Stimulated activated naive CD8-positive, alpha-beta T cell treated with anti-CD3 and anti-CD28 coated beads, Interleukin-15, amount 100 ng/mL, for 72 hours (primary cell): ENCODE results near the gene GIN1.
A peak's percentile ranks its signal among the peaks of the same experiment; 100 is the strongest.
"Not testable (repeated sequence)": the region's sequence is repeated elsewhere in the genome, so short reads cannot be mapped to it uniquely, and the experiment has no call there.

Experiments used
- ATAC-seq: fragments of 150-1000 bp; cut with Tn5 transposase; 2 replicates; pipeline ENCODE4 v1.10.0; 2021; ENCODE audit warnings: mild to moderate bottlenecking, moderate library complexity
- DNase-seq, 2 donors: peaks; one replicate each; pipeline ENCODE4 v3.0.0; 2021 to 2022
- H3K27ac Mint-ChIP-seq, 2 donors: one replicate each; pipeline ENCODE4 v1.8.0; 2022; ENCODE audit warnings: mild to moderate bottlenecking in 2 of 2, mixed read lengths in 2 of 2, moderate library complexity in 2 of 2
- H3K27me3 Mint-ChIP-seq: one replicate; pipeline ENCODE4 v1.8.0; 2022; ENCODE audit warnings: mixed read lengths
- H3K4me1 Mint-ChIP-seq: one replicate; pipeline ENCODE4 v1.8.0; 2022; ENCODE audit warnings: mild to moderate bottlenecking, mixed read lengths
- H3K4me3 Mint-ChIP-seq, 2 donors: one replicate each; pipeline ENCODE4 v1.8.0; 2022; ENCODE audit warnings: mild to moderate bottlenecking in 2 of 2, mixed read lengths in 2 of 2, moderate library complexity in 1 of 2
- H3K9me3 Mint-ChIP-seq, 2 donors: one replicate each; pipeline ENCODE4 v1.8.0; 2022; ENCODE audit warnings: mixed read lengths in 2 of 2

The GIN1 gene, protein sequence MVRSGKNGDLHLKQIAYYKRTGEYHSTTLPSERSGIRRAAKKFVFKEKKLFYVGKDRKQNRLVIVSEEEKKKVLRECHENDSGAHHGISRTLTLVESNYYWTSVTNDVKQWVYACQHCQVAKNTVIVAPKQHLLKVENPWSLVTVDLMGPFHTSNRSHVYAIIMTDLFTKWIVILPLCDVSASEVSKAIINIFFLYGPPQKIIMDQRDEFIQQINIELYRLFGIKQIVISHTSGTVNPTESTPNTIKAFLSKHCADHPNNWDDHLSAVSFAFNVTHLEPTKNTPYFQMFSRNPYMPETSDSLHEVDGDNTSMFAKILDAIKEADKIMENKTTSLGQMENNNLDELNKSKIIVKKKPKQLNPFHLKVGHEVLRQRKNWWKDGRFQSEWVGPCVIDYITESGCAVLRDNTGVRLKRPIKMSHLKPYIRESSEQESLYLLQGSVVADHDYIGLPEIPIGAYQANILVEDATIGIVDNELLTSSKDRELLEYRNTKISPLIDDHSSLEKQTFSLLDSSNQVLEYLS

GRCh38 chr5:103119765-103120606 lies at the start of gene GIN1, which contains the start of gene PPIP5K2:
GIN1 (minus strand) TSS chr5:103120138; CDS start chr5:103108707, 11,431 bp downstream.
PPIP5K2 (plus strand) TSS chr5:103120301; CDS start chr5:103129590, 9,289 bp downstream.
- Mint-ChIP-seq H3K9me3 (no peaks in the 10 kb centered on the region), H3K4me1 (peaks cover 45% of the 10 kb centered on the region), H3K27me3 (no peaks in the 10 kb centered on the region), H3K27ac (peak within 1 kb of the TSS; percentile 98 to 99), H3K4me3 (peak within 1 kb of the TSS; percentile 92 to 93)
- DNase-seq: peak; percentile 94 to 98
- ATAC-seq: peak; percentile 94

DNA sequence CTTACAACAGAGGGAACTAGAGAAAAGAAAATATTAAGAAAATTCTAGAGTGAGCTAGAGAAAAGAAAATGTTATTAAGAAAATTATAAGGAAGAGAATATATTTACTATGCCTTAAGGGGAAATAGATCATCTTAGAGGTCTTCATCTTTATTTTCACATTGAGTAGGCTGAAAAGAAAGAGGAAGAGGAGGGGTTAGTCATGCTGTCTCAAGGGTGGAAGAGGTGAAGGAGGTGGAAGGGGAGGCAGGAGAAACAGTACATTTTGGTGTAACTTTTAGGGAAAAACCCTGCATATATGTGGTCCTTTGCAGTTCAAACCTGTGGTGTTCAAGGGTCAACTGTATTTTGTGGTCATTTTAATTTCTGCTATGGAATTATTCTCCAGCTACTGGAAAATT lies 46.8 kb upstream of the GIN1 start:
- no peaks in the 10 kb centered on the region for H3K27me3 Mint-ChIP-seq
- no peak overlapping the region for H3K4me3 Mint-ChIP-seq
- no peak overlapping the region for H3K27ac Mint-ChIP-seq
- no peaks in the 10 kb centered on the region for H3K4me1 Mint-ChIP-seq
- ATAC-seq (no peak), DNase-seq (no peak)
- H3K9me3 Mint-ChIP-seq: no peaks in the 10 kb centered on the region

DNA sequence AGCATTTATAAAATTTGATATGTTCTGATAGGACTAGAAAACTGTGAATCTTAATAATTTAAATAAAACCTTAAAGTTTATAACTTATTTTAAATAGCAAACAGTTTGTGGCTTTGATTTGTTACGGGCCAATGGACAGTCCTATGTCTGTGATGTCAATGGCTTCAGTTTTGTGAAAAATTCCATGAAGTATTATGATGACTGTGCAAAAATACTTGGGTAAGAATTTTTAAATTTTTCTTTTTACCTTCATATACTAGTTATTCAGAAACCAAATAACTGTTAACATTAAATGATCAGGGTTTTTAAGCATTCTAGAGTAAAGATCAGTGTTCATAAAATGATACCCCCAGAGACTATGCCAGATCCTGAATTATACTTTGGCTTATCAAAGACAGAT lies 31.2 kb upstream of the GIN1 start:
- H3K4me3 Mint-ChIP-seq: no peak overlapping the region

DNA sequence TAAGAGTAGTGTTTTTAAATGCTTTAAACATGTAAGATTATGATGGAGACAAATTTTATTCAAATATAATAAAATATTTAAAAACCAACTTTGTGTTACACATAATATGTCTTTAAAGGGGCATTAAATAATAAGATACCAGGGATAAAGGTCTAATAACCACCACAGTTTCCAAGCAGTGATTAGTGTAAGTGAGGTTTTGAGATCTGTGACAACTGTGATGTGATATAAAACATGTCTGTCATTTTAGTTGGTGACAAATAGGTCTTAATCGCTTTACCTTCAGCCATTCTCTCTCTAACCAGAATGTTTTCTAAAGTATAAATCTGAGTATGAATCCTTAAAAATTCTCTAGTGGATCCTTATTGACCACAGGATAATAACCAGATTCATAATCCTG lies 28.3 kb upstream of the GIN1 start:
- no peak for ATAC-seq
- Mint-ChIP-seq H3K27ac (no peak overlapping the region), H3K27me3 (no peaks in the 10 kb centered on the region), H3K4me1 (no peaks in the 10 kb centered on the region), H3K4me3 (no peak overlapping the region), H3K9me3 (no peaks in the 10 kb centered on the region)
- DNase-seq: no peak

More for the DNA sequence above, 31.2 kb upstream of the GIN1 start:
- no peaks in the 10 kb centered on the region for H3K27me3 Mint-ChIP-seq
- no peaks in the 10 kb centered on the region for H3K9me3 Mint-ChIP-seq
- no peak for DNase-seq
- no peak overlapping the region for H3K27ac Mint-ChIP-seq
- H3K4me1 Mint-ChIP-seq: no peaks in the 10 kb centered on the region
- no peak for ATAC-seq

DNA sequence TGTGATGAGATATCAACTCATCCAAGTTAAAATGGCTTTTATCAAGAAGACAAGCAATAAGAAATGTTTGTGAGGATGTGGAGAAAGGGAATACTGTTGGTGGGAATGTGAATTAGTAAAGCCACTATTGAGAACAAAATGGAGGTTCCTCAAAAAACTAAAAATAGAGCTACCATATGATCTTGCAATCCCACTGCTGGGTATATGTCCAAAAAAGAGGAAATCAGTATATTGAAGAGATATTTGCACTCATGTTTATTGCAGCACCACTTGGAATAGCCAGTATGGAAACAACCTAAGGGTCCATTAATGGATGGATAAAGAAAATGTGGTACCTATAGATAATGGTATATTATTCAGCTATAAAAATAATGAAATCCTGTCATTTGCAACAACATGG lies 25.3 kb upstream of the GIN1 start:
- no peak overlapping the region for H3K4me3 Mint-ChIP-seq
- H3K27ac Mint-ChIP-seq: no peak overlapping the region
- no peaks in the 10 kb centered on the region for H3K27me3 Mint-ChIP-seq

GRCh38 chr5:103142132-103142531 lies 22.2 kb upstream of the GIN1 start:
- H3K4me3 Mint-ChIP-seq, DNase-seq, H3K27ac Mint-ChIP-seq, H3K4me1 Mint-ChIP-seq, H3K9me3 Mint-ChIP-seq, H3K27me3 Mint-ChIP-seq, ATAC-seq: not testable (repeated sequence)

More for the DNA sequence above, 25.3 kb upstream of the GIN1 start:
- no peak for ATAC-seq
- no peaks in the 10 kb centered on the region for H3K4me1 Mint-ChIP-seq
- no peak for DNase-seq
- H3K9me3 Mint-ChIP-seq: no peaks in the 10 kb centered on the region

- DNase-seq (peak; percentile 71 to 74), ATAC-seq (peak; percentile 88)
- Mint-ChIP-seq H3K27ac (no peak overlapping the region), H3K4me1 (peaks cover 4% of the 10 kb centered on the region), H3K27me3 (no peaks in the 10 kb centered on the region), H3K4me3 (no peak overlapping the region), H3K9me3 (no peaks in the 10 kb centered on the region)
These were observed 19.4 kb upstream of the GIN1 start for GRCh38 chr5:103139264-103139865.

- DNase-seq: no peak
- Mint-ChIP-seq H3K9me3 (no peaks in the 10 kb centered on the region), H3K4me3 (no peak overlapping the region), H3K27ac (no peak overlapping the region), H3K27me3 (no peaks in the 10 kb centered on the region), H3K4me1 (peaks cover 6% of the 10 kb centered on the region)
- ATAC-seq: no peak
These were observed 18.3 kb upstream of the GIN1 start for GRCh38 chr5:103138202-103138690.

DNA sequence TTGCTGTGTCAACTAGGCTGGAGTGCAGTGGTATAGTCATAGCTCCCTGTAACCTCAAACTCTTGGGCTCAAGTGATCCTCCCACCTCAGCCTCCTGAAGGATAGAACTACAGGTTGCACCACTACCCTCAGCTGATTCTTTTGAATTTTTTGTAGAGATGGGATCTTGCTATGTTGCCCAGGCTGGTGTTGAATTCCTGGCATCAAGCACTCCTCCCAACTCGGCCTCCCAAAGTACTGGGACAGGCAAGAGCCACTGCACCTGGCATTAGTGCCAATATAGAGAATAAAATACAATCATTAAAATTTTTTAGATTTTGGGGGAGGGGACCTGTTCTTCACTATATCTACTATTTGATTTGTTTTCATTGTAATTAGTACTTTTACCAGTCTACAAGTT lies 15.5 kb upstream of the GIN1 start:
- no peaks in the 10 kb centered on the region for H3K9me3 Mint-ChIP-seq
- DNase-seq (no peak), ATAC-seq (no peak)
- no peaks in the 10 kb centered on the region for H3K27me3 Mint-ChIP-seq
- no peak overlapping the region for H3K4me3 Mint-ChIP-seq
- H3K4me1 Mint-ChIP-seq: peaks cover 11% of the 10 kb centered on the region
- H3K27ac Mint-ChIP-seq: no peak overlapping the region

DNA sequence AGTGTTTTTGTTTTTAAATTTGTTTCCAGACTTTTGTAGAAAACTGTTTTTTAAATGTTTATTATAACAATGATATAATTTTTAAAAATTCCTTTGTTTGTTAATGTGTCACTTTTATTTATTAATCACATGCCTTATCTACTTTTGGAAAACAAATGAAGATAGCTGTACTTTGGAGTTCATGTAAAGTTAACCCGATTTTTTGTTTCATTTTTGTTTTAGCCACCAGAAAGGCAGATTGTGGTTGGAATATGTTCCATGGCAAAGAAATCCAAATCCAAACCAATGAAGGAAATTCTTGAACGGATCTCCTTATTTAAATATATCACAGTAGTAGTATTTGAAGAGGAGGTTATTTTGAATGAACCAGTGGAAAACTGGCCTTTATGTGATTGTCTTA lies 13.3 kb upstream of the GIN1 start:
- Mint-ChIP-seq H3K9me3 (no peaks in the 10 kb centered on the region), H3K4me3 (no peak overlapping the region), H3K4me1 (peaks cover 11% of the 10 kb centered on the region), H3K27me3 (no peaks in the 10 kb centered on the region), H3K27ac (no peak overlapping the region)
- ATAC-seq: no peak
- no peak for DNase-seq

GRCh38 chr5:103132684-103133083 lies 12.7 kb upstream of the GIN1 start:
- H3K9me3 Mint-ChIP-seq: no peaks in the 10 kb centered on the region
- DNase-seq: no peak
- H3K4me3 Mint-ChIP-seq: no peak overlapping the region
- no peaks in the 10 kb centered on the region for H3K27me3 Mint-ChIP-seq
- peaks cover 12% of the 10 kb centered on the region for H3K4me1 Mint-ChIP-seq
- H3K27ac Mint-ChIP-seq: no peak overlapping the region
- ATAC-seq: peak; percentile 54

GRCh38 chr5:103128202-103128601 lies 8.3 kb upstream of the GIN1 start:
- no peaks in the 10 kb centered on the region for H3K27me3 Mint-ChIP-seq
- peaks cover 23% of the 10 kb centered on the region for H3K4me1 Mint-ChIP-seq
- H3K27ac Mint-ChIP-seq: no peak overlapping the region
- ATAC-seq (no peak), DNase-seq (no peak)
- no peaks in the 10 kb centered on the region for H3K9me3 Mint-ChIP-seq
- H3K4me3 Mint-ChIP-seq: no peak overlapping the region

DNA sequence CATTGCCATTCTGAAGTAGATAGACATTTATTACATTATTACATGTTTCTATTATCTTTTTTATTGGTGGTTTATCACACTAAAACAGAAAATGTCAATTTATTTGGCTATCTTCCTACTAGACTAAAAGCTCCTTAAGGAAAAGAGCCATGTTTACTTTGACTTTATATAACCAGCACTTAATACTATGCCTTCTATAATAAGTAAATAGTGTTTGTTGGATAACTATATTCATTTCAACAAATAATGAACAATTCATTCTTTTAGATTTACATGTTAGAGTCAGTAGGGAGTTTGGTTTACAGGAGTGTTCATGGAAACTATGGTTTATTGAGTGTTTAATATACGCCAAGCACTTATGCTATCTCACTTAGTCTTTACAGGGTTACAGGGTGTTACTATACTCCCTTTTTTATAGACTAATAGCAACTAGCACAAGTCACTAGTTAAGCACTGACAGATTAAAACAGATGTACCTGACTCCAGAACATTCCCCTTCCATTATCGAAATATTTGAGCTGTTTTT lies 7.4 kb upstream of the GIN1 start:
- peaks cover 28% of the 10 kb centered on the region for H3K4me1 Mint-ChIP-seq
- DNase-seq (no peak), ATAC-seq (no peak)
- peak overlapping the region in 1 of 2 donors; percentile 71 for H3K27ac Mint-ChIP-seq
- H3K27me3 Mint-ChIP-seq: no peaks in the 10 kb centered on the region
- no peak overlapping the region for H3K4me3 Mint-ChIP-seq
- H3K9me3 Mint-ChIP-seq: no peaks in the 10 kb centered on the region

DNA sequence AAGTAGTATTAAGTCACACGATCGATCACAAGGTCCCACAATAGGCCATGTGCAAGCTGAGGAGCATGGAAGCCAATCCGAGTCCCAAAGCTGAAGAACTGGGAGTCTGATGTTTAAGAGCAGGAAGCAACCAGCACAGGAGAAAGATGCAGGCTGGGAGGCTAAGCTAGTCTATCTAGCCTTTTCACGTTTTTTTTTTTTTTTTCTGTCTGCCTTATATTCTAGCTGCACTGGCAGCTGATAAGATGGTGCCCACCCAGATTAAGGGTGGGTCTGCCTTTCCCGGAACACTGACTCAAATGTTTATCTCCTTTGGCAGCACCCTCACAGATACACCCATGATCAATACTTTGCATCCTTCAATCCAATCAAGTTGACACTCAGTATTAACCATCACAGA lies 6.6 kb upstream of the GIN1 start:
- H3K27ac Mint-ChIP-seq: no peak overlapping the region
- no peaks in the 10 kb centered on the region for H3K27me3 Mint-ChIP-seq
- H3K9me3 Mint-ChIP-seq: no peaks in the 10 kb centered on the region
- H3K4me1 Mint-ChIP-seq: peaks cover 36% of the 10 kb centered on the region
- DNase-seq: no peak
- no peak for ATAC-seq
- no peak overlapping the region for H3K4me3 Mint-ChIP-seq

DNA sequence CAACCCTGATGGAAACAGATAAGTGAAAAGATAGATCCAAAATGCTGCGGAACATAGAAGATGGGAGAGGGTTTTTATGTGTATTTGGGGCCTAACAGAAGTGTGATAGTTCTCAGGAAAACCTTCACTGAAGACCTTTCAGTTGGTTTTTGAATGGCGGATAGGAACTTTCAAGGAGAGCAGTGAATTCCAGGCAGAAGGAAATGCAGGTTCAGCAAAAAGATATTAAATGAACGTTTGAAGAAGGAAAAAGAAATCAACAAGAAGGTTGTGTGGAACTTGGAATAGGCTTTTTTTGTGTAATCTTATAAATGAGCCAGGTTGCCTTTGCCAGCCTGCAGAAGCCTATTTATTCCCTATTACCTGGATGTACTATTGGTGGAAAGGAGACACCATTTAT lies 2.3 kb upstream of the GIN1 start:
- Mint-ChIP-seq H3K9me3 (no peaks in the 10 kb centered on the region), H3K27ac (peak overlapping the region in 1 of 2 donors; percentile 38), H3K4me3 (peak overlapping the region; percentile 92 to 93), H3K4me1 (peaks cover 41% of the 10 kb centered on the region), H3K27me3 (no peaks in the 10 kb centered on the region)
- no peak for DNase-seq
- no peak for ATAC-seq
